HL-60 (cell line): ENCODE results near the gene DZIP1.

Experiments used
- DNase-seq, 2 experiments: peaks; one replicate each; pipeline ENCODE4 v3.0.0-alpha.2; 2010 to 2020; ENCODE audit warnings: low read depth in 1 of 2, low spot score in 1 of 2
- H3K27ac ChIP-seq: fragments of 250-450 bp; sonication (Bioruptor Pico); replicated peaks from 2 replicates; pipeline ENCODE4 v1.5.1; 2020; ENCODE audit warnings: mild to moderate bottlenecking, moderate library complexity
- H3K27me3 ChIP-seq: fragments of 250-450 bp; sonication (Bioruptor Pico); 2 replicates; pipeline ENCODE4 v1.5.1; 2021; ENCODE audit warnings: mild to moderate bottlenecking, moderate library complexity; ENCODE audit not compliant: insufficient read depth, poor library complexity, severe bottlenecking
- H3K4me3 ChIP-seq: replicated peaks from 2 replicates; pipeline ENCODE4 v1.5.1; 2011; ENCODE audit warnings: mild to moderate bottlenecking, control low read depth, low read length; ENCODE audit not compliant: insufficient read depth
- GABPA ChIP-seq: IDR thresholded peaks from 2 replicates; pipeline ENCODE4 v1.6.1; 2012; ENCODE audit warnings: low read depth
- POLR2AphosphoS5 ChIP-seq: IDR thresholded peaks from 2 replicates; pipeline ENCODE4 v1.6.1; 2012; ENCODE audit warnings: low read depth
- SPI1 ChIP-seq: IDR thresholded peaks from 2 replicates; pipeline ENCODE4 v1.6.1; 2012; ENCODE audit warnings: low read depth, mild to moderate bottlenecking, borderline replicate concordance
- TF ChIP-seq, protein P1 (sequence below): IDR thresholded peaks from 2 replicates; pipeline ENCODE4 v1.6.1; 2012; ENCODE audit warnings: low read depth; ENCODE audit not compliant: insufficient replicate concordance
- TF ChIP-seq, protein P2 (sequence below): IDR thresholded peaks from one replicate; pipeline ENCODE4 v1.5.1; 2011; ENCODE audit warnings: low read length, control low read depth, inconsistent platforms; ENCODE audit not compliant: insufficient read depth

Gene DZIP1

DNA sequence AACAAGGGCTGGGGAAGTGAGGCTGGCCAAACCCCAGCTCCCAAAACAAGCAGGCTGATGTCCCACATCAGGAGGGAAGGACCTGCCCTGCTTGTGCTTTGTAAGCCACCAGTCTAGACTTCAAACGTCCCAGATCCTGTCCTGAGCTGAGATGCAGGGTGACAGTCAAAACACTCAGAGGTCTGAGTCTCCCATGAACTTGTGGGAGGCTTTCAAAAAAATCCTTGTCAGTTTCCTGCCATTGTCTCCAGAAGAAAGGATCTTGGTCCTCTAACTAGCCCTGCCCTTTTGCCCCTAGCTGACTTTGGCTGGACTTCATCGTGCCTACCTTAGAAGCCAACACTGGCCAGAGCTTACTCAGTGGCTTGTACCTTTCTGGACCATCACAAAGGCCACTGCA is 43.3 kb downstream of the DZIP1 start:
- Histone ChIP-seq H3K27me3 (no peaks in the 10 kb centered on the region), H3K4me3 (no peak overlapping the region), H3K27ac (no peak overlapping the region)
- TF ChIP-seq, protein P1, sequence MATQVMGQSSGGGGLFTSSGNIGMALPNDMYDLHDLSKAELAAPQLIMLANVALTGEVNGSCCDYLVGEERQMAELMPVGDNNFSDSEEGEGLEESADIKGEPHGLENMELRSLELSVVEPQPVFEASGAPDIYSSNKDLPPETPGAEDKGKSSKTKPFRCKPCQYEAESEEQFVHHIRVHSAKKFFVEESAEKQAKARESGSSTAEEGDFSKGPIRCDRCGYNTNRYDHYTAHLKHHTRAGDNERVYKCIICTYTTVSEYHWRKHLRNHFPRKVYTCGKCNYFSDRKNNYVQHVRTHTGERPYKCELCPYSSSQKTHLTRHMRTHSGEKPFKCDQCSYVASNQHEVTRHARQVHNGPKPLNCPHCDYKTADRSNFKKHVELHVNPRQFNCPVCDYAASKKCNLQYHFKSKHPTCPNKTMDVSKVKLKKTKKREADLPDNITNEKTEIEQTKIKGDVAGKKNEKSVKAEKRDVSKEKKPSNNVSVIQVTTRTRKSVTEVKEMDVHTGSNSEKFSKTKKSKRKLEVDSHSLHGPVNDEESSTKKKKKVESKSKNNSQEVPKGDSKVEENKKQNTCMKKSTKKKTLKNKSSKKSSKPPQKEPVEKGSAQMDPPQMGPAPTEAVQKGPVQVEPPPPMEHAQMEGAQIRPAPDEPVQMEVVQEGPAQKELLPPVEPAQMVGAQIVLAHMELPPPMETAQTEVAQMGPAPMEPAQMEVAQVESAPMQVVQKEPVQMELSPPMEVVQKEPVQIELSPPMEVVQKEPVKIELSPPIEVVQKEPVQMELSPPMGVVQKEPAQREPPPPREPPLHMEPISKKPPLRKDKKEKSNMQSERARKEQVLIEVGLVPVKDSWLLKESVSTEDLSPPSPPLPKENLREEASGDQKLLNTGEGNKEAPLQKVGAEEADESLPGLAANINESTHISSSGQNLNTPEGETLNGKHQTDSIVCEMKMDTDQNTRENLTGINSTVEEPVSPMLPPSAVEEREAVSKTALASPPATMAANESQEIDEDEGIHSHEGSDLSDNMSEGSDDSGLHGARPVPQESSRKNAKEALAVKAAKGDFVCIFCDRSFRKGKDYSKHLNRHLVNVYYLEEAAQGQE, result no peak
- no peak for DNase-seq

DNA sequence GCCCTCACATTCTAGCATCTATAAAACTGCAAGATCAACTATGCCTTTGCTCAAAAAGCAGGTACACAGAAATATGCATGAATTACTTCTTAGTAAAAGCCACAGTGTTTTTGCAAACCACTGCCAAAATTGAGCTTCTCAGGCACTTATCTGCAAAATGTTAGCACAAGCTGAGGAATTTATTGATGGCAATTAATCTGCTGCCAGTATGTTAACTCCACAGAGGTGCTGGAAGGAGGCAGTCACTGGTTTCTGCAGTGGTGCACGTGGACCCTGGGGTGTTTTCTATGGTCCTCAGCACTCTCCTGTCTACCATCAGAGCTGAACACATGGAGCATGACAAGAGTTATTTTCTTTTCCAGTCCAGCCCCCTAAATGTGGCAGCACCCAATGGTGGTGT is 47.8 kb downstream of the DZIP1 start:
- Histone ChIP-seq H3K27me3 (no peaks in the 10 kb centered on the region), H3K4me3 (no peak overlapping the region), H3K27ac (no peak overlapping the region)
- DNase-seq, result no peak
- TF ChIP-seq GABPA, result no peak
- TF ChIP-seq SPI1, result no peak
- TF ChIP-seq, protein P2, sequence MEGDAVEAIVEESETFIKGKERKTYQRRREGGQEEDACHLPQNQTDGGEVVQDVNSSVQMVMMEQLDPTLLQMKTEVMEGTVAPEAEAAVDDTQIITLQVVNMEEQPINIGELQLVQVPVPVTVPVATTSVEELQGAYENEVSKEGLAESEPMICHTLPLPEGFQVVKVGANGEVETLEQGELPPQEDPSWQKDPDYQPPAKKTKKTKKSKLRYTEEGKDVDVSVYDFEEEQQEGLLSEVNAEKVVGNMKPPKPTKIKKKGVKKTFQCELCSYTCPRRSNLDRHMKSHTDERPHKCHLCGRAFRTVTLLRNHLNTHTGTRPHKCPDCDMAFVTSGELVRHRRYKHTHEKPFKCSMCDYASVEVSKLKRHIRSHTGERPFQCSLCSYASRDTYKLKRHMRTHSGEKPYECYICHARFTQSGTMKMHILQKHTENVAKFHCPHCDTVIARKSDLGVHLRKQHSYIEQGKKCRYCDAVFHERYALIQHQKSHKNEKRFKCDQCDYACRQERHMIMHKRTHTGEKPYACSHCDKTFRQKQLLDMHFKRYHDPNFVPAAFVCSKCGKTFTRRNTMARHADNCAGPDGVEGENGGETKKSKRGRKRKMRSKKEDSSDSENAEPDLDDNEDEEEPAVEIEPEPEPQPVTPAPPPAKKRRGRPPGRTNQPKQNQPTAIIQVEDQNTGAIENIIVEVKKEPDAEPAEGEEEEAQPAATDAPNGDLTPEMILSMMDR, result no peak
- TF ChIP-seq POLR2AphosphoS5, result no peak
- TF ChIP-seq, protein P1, result no peak

DNA sequence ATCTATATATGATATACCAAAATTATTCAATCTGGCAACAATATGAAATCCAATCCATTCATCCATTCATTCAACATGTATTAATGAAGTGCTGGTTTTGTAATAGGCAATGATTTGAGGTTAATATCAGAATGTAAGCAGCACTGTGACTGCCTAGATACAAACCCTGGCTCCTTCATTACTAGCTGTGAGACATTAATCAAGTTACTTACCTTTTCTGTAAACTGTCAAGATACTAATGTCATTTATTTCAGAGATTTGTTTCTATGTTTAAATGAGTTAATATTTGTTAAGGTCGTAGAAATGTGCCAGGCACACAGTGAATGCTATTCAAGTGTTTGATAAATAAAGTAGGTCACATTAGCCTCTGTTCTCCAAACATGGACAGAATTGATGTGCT is 51.0 kb downstream of the DZIP1 start:
- Histone ChIP-seq H3K4me3 (no peak overlapping the region), H3K27me3 (no peaks in the 10 kb centered on the region), H3K27ac (no peak overlapping the region)
- DNase-seq, result no peak
- TF ChIP-seq GABPA, result no peak
- TF ChIP-seq SPI1, result no peak
- TF ChIP-seq, protein P2, result no peak
- no peak for TF ChIP-seq POLR2AphosphoS5
- TF ChIP-seq, protein P1, result no peak

DNA sequence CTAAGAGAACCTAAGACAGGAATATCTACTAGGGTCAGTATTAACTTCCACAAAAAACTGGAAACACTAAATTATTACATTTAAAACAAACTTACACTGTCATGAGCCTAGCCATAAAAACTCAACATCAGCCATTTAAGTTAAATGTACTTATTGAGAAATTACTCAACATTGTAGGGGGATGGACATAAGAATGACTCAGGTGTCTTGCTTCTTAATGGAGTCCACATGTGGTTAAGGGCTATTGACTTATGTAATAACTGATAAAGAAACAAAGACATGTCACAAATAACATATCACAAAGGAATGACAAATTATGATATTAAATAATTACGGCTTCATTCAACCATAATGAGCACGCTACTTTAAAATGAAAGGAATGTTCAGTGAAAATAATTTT is 55.8 kb downstream of the DZIP1 start:
- H3K27ac ChIP-seq, result no peak overlapping the region
- no peak for TF ChIP-seq GABPA
- TF ChIP-seq, protein P1, result no peak
- TF ChIP-seq POLR2AphosphoS5, result no peak
- TF ChIP-seq, protein P2, result no peak
- no peak for TF ChIP-seq SPI1
- no peak overlapping the region for H3K4me3 ChIP-seq
- H3K27me3 ChIP-seq, result no peaks in the 10 kb centered on the region
- DNase-seq, result no peak
